NOMO-1 (cell line): ENCODE measurements around the gene TULP3.

ENCODE experiments used
- DNase-seq, 2 experiments: peaks; one replicate each; lab custom pipeline; 2025; ENCODE audit not compliant: unreplicated experiment in 2 of 2; lab: John Stamatoyannopoulos, UW

Gene TULP3

DNA sequence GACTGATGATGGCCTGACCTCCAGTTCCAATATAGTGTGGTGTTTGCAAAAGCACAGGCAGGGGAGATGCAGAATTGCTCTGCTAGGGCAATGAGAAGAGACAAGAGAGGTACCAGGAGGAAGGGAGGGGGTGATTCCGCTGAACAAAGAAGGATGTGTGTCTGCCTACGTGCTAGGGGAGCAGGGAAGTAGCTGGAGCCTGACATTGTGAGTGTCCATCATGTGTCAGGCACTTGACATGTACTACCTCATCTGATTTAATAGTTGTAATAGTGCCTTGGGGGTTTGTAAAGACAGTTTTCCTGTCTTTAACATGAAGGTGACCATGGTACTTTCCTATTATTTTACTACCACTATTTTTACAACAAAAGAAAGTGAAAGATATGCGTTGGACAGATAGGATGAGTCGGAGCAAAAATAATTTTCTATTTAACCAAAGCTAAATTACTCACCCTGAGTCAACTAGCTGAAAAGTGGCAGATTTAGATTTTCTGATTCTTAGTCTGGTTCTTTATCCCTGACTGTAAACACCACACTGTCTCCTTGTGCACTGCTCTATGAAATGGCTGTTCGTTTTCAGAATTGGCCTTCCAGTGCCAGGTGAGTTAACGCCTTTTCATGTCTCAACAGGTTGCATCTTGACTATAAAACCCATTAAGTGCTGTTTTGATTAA, 34.8 kb downstream of the TULP3 start:
- DNase-seq = no peak

DNA sequence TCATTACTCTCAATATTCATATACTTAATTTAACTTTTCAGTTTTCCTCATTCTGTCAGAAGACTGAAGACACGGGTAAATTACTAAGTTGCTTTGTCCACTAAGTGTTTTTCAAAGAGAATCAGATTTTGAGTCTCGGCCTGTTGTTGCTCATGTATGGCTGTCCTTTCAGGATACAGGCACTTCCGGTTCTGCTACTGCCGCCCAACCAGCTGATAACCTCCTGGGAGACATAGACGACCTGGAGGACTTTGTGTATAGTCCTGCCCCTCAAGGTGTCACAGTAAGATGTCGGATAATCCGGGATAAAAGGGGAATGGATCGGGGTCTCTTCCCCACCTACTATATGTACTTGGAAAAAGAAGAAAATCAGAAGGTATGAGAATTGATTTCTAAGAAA, 40.2 kb downstream of the TULP3 start:
- no peak for DNase-seq

DNA sequence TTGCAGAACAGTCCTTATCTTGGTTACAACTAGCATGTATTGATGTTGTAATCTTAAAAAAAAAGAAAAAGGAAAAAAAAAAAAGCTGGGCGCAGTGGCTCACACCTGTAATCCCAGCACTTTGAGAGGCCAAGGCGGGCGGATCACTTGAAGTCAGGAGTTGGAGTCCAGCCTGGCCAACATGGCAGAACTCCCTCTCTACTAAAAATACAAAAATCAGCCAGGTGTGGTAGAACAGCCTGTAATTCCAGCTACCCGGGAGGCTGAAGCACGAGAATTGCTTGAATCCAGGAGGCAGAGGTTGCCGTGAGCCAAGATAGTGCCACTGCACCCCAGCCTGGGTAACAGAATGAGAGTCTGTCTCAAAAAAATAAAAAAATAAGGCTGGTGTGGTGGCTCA, 42.9 kb downstream of the TULP3 start:
- DNase-seq = no peak

DNA sequence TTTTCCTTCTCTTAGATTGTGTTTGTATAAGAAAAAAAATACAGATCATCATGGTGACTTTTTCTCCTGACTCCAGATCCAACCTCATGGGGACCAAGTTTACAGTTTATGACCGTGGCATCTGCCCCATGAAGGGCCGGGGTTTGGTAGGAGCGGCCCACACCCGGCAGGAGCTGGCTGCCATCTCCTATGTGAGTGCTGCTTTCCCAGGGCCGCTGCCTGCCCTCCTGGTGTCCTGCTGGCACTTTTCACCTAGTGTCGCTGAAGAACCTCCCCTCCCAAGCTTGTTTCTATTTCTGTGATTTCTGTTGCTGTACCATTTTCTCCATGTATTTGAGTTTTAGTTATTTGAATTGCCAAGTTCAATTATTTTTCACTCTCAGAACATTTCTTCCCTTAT, 43.7 kb downstream of the TULP3 start:
- DNase-seq = no peak

DNA sequence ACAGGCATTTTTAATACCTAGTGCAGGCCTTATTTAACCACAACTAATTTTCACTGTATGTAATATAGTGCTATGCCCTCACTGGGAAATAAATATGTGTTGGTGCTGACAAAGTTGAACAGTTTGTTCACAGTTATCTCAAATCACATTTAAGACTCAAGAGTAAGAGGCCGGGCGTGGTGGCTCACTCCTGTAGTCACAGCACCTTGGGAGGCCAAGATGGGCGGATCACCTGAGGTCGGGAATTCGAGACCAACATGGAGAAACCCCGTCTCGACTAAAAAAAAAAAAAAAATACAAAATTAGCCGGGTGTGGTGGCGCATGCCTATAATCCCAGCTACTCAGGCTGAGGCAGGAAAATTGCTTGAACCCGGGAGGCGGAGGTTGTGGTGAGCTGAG, 45.6 kb downstream of the TULP3 start:
- no peak for DNase-seq

DNA sequence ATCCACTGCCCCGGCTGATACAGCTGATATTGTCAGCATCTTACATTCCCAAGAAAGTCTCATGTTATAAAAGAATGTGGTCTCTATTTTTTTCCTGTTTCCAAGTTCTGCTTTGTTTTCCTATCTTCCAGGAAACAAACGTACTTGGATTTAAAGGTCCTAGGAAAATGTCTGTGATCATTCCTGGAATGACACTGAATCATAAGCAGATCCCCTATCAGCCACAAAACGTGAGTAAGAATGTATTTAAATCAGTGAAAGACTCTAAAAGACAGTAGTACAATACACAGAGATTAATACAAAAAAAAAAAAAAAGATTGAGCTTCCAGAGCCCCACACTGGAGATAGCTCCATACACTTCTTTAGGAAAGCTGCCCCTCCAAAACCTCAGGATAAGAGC, 46.8 kb downstream of the TULP3 start:
- no peak for DNase-seq

DNA sequence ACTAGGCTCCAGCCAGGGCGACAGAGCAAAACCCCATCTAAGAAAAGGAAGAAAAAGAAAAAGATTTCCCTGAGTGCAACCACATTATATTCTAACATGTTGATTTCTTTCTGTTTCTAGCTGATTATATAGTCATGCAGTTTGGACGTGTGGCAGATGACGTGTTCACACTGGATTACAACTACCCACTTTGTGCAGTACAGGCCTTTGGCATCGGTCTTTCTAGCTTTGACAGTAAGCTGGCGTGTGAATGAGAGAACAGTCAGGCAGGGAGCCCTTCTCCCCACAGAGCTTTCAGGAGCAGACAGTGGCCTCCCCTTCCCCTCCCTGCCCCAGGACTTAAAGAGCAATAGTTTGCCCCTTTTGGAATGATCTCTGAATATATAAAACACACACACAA, 48.5 kb downstream of the TULP3 start:
- DNase-seq = no peak

DNA sequence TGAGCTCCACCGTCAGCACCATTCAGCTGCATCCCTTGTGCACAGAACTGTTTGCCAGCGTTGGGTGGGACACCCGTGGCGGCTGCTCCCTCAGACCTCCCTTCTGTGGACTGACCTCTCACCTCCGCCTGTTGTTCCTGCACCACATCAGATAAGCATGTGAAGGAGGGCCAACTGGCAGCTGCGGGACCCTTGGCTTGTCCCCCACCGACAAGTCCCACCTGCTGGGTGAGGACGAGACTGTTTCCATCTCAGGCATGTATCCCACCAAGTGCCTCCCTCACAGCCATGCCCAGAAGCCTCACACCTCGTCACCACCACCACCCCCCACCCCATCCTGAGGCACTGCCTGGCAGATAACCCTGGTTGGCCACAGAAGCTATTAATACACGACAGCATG, 49.9 kb downstream of the TULP3 start:
- DNase-seq = no peak

DNA sequence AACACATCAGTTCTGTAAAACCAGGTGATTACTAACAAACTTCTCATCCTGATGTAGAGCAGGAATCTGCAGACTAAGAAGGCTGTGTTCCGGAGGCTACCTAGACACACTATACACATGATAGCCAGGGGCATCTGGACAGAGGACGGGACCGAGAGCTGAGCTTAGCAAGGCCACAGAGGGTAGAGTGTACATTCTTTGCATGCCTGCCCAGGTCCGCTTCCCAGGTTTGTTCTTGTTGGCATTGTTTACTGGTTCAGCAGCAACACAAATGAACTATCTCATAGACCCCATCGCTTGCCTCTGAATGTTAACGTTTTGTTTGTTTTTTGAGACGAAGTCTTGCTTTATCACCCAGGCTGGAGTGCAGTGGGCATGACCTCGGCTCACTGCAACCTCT, 50.8 kb downstream of the TULP3 start:
- DNase-seq = no peak

DNA sequence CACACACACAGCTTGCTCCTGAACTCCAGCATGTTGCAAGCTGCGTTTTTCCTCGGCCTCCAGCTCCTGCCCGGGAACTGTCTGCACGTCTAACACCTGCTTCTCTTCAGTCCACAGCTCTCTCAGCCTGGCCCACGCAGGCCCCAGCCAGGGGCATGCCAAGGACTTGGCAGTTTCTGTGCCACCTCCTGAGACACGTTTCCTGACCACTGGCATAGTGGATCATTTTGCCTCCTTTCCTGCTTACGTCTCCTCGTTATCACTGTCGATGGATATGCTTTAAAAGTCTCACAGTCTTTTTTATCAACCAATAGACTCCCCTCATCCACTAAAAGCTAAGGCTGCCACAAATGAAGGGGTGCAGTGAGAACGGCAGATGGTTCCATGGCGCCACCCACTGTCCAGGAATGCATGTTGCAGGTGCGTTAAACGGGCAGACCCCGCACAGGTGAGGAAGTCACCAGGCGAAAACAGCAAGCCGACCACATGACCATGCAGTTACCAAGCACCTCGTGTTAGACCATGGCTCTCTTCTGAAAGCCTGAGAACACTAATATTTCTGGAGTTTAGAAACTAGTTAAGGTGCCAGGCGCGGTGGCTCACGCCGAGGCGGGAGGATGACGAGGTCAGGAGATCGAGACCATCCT, 53.8 kb downstream of the TULP3 start:
- no peak for DNase-seq

DNA sequence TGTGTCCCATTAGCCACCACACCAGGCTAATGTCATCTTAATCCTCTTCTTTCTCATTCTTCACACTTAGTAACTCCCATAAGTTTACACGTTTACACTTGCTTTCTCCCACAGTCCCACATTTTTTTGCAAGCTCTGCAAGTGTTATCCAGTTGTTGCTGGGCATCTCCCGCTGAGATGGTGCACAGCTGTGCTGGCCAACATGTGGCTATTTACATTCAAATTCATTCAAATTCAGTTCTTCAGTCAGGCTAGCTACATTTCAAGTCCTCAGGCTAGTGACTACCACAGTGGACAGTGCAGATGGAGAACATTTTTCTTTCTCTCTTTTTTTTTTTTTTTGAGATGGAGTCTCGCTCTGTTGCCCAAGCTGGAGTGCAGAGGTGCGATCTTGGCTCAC, 58.7 kb downstream of the TULP3 start:
- no peak for DNase-seq

DNA sequence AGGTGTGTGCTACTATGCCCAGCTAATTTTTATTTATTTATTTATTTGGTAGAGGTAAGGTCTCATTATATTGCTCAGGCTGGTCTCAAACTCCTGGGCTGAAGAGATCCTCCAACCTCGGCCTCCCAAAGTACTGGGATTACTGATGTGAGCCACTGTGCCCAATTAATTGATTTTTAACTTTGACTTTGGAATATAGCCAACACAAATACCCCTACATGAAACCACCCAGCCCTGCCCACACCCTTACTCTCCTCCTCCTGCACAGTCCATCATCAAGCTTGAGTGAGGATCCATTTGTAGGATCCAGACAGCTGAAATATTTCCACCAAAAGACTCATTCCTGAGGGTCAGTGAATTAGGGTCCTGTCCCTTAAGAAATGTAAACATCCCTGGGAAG, 65.2 kb downstream of the TULP3 start:
- no peak for DNase-seq

DNA sequence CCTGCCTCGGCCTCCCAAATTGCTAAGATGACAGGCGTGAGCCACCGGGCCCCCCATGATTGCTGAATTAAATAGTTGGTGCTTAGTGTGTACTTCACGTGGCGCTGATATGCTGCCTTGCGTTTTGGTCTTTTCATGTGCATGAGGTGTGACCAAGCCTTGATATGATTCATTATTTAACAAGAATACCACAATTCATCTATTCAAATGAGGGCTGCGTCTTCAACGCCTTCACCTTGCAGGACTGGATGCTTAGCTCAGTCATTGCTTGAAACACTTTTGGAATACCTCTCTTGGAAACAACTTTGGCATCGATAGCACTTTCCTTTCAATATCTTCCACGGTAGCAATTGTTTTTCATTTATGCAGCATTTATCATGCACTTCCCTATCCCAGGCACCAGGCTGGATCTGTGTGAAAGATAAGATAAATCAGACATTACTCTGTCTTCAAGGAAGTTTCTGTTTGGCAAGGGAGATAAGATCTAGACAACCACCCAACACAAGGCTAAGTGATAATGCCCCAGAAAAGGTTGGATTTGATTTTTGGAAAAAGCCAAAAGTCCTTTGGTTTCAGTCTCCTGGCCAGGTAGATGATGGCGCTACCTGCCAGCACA, 67.2 kb downstream of the TULP3 start:
- no peak for DNase-seq

DNA sequence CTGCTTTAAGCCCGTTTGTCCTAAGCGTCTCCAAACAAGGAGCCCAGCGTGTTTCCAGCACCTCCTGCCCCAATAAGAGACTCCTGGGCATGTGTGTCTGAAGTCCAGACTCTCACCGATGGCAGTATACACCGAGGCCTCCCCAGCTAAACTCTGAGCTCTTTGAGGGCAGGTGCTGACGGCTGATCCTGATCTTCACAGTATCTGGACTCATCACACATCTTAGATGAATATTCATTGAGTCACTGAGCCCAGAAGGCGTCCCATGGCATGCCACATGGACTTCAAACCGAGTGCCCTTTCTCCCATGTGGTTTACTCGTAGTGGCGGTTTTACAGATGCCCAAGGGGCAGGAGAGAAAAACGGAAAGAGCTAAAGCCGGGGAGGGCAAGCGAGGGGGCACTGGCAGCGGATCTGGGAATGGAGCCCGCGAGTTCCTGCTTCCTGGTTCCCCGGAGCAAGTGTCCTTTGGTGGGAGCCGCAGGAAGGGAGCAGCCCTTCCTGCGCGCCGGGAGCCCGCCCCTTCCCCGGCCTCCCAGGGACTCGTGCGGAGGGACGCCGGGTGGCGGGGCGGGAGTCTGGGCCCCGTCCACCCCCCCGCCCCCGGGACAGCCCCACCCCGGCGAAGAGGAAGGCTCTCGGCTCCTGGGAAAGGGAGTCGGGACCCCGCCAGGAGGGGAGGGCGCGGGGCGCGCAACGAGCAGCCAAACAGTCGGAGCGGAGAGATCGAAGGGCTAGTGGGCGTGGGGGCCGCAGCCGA, 67.9 kb downstream of the TULP3 start:
- DNase-seq = no peak

DNA sequence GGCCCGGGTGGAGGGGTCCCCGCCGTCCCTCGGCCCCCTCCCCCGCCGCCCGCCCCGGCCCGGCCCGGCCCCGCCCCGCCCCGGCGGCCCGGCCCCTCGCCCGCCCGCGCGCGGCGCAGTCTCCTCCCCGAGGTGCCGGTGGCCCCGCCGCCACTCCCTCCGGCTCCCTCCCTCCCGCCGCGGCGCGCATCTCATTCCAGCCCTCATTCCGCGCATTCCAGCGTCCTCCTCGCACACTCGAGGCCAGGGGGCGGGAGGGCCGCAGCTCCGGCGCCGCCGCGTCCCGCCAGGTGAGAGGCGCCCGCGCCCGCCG, 68.5 kb downstream of the TULP3 start, which contains the start of gene TEAD4:
TSS of gene TEAD4 (plus strand) at position 206 of the 313 bp plus-strand sequence.
- no peak for DNase-seq

DNA sequence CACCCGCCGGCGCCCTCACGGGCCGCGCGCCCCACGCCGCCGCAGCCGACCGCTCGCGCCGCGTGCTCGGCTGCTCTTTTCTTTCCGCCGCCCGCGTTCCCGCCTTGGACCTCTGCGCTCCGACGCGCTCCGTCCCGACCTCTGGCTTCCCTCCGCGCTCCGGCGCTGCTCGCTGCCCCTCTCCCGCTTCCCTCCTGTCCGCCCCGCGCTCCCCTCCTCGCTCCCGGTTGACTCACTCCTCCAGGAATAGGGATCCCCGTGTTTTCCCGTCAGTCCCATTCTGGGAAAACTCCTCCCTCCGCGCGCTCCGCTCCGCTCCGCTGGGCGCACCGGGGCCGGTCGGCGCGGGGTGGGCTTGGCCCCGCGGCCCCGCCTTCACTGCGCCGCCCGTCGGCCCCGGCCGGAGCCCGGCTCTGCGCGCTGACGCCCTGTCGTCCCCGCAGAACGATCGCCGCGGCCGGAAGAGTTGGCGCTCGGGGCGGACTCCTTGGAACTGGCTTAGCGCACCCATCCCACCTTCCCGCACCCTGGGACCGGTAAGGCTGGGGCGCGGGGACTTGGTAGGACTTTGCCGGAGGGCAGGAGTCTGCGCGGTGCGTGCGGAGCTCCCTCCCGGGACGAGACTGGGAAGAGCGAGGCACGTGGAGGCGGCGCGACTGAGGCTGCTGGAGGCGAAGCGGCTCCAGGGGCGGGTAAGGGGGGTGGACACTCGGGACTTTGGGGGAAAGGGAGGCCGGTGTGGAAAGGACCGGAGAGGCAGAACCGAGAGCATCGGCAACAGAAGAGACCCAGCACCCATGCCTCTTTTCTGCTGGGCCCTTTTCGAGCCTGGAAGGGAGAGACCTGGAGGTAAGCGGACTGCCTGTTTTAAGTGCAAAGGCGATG, 69.1 kb downstream of the TULP3 start:
- no peak for DNase-seq

DNA sequence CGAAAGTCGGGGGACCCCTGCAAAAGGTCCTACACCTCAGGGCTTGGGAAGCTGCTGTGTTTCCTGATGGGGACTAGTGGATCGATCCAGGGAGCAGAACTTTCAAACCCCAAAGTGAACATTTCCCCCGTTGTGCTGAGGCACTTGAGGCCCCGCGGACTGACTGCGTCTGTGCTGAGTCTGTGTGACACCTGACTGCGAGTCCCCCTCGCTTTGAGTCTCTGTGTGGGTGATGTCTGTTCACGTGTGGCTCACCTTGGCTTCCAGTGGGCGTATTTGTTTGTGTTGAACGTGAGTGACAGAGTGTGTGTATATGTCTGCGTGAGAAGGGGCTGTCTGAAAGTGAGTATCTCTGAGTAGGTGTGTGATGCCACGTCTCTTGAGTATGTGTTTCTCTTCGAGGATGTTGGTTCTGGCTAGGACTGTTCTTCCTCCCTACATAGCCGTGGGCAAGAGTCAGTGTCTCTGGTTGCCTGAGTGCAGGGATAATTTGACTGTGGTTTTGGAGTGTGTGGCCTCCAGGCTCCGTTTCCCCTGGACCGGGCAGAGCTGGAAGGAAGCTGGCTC, 69.8 kb downstream of the TULP3 start:
- no peak for DNase-seq

DNA sequence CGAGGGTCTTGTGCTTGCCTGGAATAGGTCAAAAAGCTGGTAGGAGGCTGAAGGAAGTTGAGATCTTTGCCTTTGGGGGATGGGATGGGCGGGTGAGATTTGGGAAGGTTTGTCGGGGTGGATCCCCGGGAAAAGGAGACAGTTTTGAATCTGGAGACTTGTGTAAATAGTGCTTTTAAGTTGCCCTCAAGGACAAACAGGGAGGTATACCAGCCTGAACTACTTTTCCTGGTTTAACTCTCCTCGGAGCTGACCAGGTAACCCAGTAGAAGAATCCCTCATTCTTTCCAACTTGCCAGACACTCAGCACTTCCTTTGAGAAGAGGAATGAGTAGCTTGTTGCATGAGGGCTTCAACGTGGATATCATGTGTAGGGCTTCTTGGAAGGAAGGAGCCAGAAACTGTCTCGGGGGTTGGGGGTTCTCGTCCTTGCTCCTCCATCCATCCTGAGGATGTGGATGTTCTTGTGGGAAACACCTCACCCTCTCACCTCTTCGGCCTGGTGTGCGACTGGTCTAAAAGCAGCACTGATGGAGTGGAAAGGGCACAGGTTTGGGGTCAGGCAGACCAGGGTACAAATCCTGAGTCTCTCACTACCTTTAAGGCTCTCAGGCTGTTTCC, 70.4 kb downstream of the TULP3 start:
- no peak for DNase-seq

DNA sequence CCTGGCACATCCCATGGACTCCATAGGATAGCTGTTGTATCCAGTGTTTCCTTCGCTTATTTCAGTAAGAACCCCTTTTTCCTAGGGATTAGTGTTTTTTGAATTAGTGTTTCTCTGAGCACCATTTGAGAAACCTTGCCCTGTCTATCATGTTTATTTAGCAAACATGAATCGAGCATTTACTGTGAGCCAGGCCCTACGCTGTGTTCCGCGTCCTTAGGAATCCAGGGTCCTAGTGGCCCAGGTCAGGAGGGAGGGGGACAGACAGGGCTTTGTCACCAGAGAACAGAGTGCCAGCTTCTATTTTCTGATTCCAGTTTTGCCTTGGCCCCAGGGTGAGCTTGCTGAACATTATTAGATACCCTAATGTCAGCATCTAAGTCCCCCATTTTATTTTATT, 71.0 kb downstream of the TULP3 start:
- no peak for DNase-seq

DNA sequence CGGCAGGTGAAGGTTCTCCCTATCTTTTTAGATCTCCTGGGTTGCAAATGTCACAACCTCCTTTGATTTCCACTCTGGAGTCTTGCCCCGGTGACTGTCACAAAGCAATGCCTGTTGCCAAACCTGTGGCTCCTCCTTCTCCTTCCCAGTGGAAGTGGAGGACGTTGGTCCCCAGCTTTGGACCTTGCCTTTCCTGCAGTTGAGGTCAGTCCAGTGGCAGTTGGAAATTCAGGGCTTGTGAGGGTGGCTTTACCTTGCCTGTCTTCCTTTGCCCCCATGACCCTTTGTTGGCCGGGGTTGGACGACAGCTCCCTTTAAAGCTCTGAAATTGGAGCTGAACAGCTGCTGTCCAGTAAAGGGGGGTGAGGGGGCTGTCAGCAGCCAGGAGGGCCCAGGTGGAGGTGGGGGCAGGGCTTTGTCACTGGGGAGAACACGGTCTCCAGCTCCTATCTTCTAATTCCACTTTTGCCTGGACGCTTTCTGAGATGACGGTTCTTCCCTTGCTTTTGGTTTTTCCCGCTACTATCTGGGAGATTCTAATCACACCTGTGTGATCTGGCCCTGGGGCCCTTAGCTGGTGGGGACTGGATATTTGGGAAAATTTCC, 72.6 kb downstream of the TULP3 start:
- DNase-seq = no peak
